NB4 (cell line): ENCODE results near the gene C22orf39.

Experiments
- DNase-seq: peaks from one replicate; pipeline ENCODE4 v3.0.0; 2010; ENCODE audit warnings: low read depth
- H3K4me3 ChIP-seq: one replicate; pipeline ENCODE4 v1.5.1; 2011; ENCODE audit warnings: mild to moderate bottlenecking, low read depth, low read length, moderate library complexity
- MYC ChIP-seq: IDR thresholded peaks from 2 replicates; pipeline ENCODE4 v1.6.1; 2011; ENCODE audit warnings: low read depth, low read length
- POLR2A ChIP-seq: IDR thresholded peaks from 2 replicates; pipeline ENCODE4 v1.6.1; 2011; ENCODE audit warnings: mild to moderate bottlenecking; ENCODE audit not compliant: insufficient read length; ENCODE audit errors: extremely low read depth
- TF ChIP-seq, protein P1 (sequence below): IDR thresholded peaks from one replicate; pipeline ENCODE4 v1.5.1; 2012; ENCODE audit warnings: low read depth, low read length
- TF ChIP-seq, protein P2 (sequence below): IDR thresholded peaks from 2 replicates; pipeline ENCODE4 v1.6.1; 2011; ENCODE audit warnings: low read depth, low read length

The C22orf39 gene

DNA sequence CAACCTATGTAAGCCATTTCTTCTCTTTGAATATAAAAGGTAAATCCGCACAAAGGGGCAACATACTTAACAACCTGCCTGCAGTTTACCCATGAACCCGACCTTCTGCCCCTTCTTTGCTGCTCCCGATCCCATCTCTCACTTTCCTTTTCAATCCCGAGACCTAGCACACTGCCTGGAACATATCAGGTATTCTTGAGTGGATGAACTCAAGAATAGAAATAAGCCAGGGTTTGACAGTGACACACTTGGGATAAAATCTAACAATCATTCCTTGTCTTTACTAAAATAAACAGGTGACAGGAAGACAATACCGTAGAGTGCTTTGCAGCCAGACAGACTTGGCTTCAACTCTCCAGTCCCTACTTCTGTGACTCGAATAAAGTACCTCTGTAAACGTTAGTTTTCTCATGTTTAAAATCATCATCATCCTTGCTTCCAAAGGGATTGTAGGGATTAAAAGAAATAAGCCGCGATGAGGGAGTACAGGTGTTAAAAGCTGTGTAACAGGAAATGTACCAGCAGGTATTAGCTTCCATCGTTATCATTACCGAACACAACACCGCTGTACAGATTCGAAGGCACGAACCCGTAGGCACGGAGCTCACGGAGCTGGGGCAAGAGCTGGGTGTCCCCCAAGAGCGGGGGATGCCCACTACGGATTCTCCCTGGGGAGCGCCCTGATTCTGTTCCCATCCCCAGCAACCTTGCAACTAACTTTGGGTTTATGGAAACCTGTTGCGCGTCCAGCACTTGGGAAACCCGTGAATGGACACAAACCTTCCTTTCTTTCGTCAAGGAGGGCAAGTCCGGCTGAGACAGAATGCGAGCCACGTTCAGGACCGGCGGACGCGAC is 30.8 kb upstream of the C22orf39 start:
- DNase-seq, result peak; percentile 32
- TF ChIP-seq, protein P1, sequence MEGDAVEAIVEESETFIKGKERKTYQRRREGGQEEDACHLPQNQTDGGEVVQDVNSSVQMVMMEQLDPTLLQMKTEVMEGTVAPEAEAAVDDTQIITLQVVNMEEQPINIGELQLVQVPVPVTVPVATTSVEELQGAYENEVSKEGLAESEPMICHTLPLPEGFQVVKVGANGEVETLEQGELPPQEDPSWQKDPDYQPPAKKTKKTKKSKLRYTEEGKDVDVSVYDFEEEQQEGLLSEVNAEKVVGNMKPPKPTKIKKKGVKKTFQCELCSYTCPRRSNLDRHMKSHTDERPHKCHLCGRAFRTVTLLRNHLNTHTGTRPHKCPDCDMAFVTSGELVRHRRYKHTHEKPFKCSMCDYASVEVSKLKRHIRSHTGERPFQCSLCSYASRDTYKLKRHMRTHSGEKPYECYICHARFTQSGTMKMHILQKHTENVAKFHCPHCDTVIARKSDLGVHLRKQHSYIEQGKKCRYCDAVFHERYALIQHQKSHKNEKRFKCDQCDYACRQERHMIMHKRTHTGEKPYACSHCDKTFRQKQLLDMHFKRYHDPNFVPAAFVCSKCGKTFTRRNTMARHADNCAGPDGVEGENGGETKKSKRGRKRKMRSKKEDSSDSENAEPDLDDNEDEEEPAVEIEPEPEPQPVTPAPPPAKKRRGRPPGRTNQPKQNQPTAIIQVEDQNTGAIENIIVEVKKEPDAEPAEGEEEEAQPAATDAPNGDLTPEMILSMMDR, result no peak
- TF ChIP-seq MYC (no peak), POLR2A (no peak)
- TF ChIP-seq, protein P2, sequence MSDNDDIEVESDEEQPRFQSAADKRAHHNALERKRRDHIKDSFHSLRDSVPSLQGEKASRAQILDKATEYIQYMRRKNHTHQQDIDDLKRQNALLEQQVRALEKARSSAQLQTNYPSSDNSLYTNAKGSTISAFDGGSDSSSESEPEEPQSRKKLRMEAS, result no peak
- H3K4me3 ChIP-seq, result peak overlapping the region; percentile 83

DNA sequence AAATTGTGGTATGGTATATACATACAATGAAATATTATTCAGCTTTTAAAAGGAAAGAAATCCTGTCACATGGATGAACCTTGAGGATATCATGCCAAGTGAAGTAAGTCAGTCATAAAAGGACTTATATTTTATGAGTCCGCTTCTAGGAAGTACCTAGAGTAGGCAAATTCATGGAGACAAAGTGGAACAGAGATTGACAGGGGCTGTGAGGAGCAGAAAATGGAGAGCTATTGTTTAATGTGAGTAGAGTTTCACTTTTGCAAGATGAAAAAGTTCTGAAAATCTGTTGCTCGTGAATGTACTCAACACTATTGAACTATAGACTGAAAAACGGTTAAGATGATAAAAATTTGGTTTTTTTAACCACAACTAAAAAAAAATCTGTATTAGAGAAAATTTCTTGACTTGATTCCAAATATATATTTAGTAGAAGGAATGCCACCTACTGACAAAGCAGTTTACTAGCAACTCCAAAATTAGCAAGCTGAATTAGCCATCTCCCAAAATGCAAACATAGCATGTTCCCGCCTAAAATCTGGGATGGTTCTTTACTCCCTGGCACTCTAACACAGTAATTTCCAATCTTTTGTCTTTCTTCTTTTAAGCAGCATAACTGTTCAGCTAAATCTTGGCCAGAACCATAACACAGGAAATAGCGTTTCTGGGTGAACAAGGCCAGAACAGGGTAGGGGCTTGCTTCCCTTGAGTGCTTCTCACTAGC is 30.0 kb upstream of the C22orf39 start:
- TF ChIP-seq, protein P1, result no peak
- TF ChIP-seq, protein P2, result no peak
- TF ChIP-seq POLR2A (no peak), MYC (no peak)
- peak overlapping the region; percentile 83 for H3K4me3 ChIP-seq
- no peak for DNase-seq

DNA sequence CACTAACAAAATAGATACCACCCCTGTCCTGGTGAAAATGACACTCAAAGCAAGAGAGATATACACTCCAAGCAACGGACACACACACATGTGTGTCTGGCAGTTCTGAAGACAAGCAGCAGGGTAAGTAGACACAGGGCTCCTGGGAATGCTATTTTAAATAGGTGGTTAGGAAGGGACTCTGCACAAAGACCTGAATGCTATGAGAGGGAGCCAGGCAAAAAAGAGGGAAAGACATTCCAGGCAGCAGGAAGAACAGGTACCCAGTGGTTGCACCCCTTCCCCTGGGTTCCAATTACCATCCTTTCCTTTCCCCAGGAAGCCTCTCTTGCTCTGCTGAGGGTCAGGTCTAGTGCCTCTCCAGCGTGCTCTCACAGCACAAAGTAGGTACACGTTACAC is 28.5 kb upstream of the C22orf39 start:
- no peak overlapping the region for H3K4me3 ChIP-seq
- DNase-seq, result no peak
- TF ChIP-seq, protein P1, result no peak
- TF ChIP-seq, protein P2, result no peak
- TF ChIP-seq POLR2A, result no peak
- no peak for TF ChIP-seq MYC

DNA sequence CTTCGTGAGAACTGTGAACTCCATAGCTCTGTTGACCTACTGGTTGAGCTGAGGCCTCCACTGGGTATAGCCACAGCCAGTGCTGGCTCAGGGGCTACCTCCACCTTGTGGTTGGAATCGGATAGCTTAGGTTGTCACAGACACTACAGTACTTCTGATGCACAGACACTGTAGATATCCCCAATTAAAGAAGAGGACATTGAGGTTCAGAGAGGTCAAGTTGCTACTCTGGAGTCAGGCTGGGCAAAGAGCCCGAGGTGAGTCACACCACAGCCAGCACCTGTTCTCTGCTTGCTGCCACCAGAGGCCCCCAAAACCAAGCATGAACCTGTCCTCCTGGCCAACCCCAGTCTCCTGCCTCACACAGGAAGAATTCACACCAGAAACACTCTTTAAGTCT is 26.1 kb upstream of the C22orf39 start:
- TF ChIP-seq, protein P1, result no peak
- TF ChIP-seq, protein P2, result no peak
- H3K4me3 ChIP-seq, result no peak overlapping the region
- no peak for DNase-seq

DNA sequence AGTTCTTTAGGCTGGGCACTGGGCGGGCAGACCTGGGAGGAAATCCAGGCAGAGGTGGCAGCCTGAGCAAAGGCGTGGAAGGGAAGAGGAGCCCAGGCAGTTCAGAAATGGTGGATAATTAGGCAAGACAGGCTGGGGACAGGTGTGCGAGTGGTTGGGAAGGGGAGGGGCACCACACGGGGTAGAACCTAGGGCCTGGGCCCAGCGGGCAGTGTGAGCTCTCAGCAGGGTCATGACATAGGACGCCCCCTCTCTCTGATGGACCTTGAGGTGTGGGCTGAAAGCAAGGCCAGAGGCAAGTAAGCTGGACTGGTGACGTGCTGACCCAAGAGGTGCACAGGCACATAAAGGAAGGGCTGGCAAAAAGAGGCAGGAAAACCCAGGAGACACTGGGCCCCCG is 24.7 kb upstream of the C22orf39 start:
- DNase-seq, result no peak

More for the DNA sequence above, 24.7 kb upstream of the C22orf39 start:
- H3K4me3 ChIP-seq, result no peak overlapping the region
- TF ChIP-seq, protein P2, result no peak
- no peak for TF ChIP-seq MYC
- TF ChIP-seq POLR2A, result no peak
- TF ChIP-seq, protein P1, result no peak
